Caco-2 (cell line): ENCODE results near the gene LITAF. TPM values are rescaled to one million over a fixed set of nuclear protein-coding genes. Genes with fewer than 3 reads are reported as not detected.
A peak's percentile ranks its signal among the peaks of the same experiment; 100 is the strongest.

ENCODE experiments used
- BruUV-seq: library from RNA; stranded (reverse); fragments of 400-500 nt; replicated peaks from 2 replicates; lab custom pipeline; 2021; lab: Mats Ljungman, UMichigan
- CTCF ChIA-PET: fragments of 300-600 bp; sonication (Branson Sonifier 250); formaldehyde crosslinking; loops from one replicate; lab custom pipeline; 2022; ENCODE audit warnings: antibody characterized with exemption; lab: Charles Lee
- POLR2A ChIA-PET: fragments of 300-600 bp; sonication (Branson Sonifier 250); formaldehyde crosslinking; loops from one replicate; lab custom pipeline; 2022; ENCODE audit warnings: antibody characterized with exemption; lab: Charles Lee
- DNase-seq, 2 experiments: peaks; one replicate each; pipeline versions ENCODE4 v3.0.0 to v3.0.0-alpha.2; 2020 to 2022
- H3K27me3 ChIP-seq: replicated peaks from 2 replicates; pipeline ENCODE4 v1.6.0; 2011; ENCODE audit warnings: low read length; ENCODE audit not compliant: control insufficient read depth, insufficient read depth
- H3K36me3 ChIP-seq: 2 replicates; pipeline ENCODE4 v1.5.1; 2011; ENCODE audit warnings: low read length; ENCODE audit not compliant: control insufficient read depth, insufficient read depth
- H3K4me1 ChIP-seq: fragments of 250-450 bp; sonication (Bioruptor Pico); 2 replicates; pipeline ENCODE4 v1.5.1; 2020; ENCODE audit warnings: mild to moderate bottlenecking
- H3K4me3 ChIP-seq: 2 replicates; pipeline ENCODE4 v1.5.1; 2011; ENCODE audit warnings: low read depth, mild to moderate bottlenecking, control low read depth, low read length
- H3K9me3 ChIP-seq: fragments of 250-450 bp; sonication (Bioruptor Pico); 2 replicates; pipeline ENCODE4 v1.5.1; 2020; ENCODE audit warnings: mild to moderate bottlenecking, moderate library complexity
- H3K27ac Mint-ChIP-seq: one replicate; pipeline ENCODE4 v1.8.0; 2022; ENCODE audit warnings: mixed read lengths; ENCODE audit not compliant: unreplicated experiment
- H3K27me3 Mint-ChIP-seq: one replicate; pipeline ENCODE4 v1.8.0; 2022; ENCODE audit warnings: mixed read lengths; ENCODE audit not compliant: insufficient read depth, unreplicated experiment
- H3K36me3 Mint-ChIP-seq: one replicate; pipeline ENCODE4 v1.8.0; 2022; ENCODE audit warnings: mild to moderate bottlenecking, mixed read lengths; ENCODE audit not compliant: insufficient read depth, unreplicated experiment
- H3K4me1 Mint-ChIP-seq: one replicate; pipeline ENCODE4 v1.8.0; 2022; ENCODE audit warnings: low read depth, mixed read lengths; ENCODE audit not compliant: unreplicated experiment
- H3K4me3 Mint-ChIP-seq: one replicate; pipeline ENCODE4 v1.8.0; 2022; ENCODE audit warnings: mild to moderate bottlenecking, moderate library complexity, mixed read lengths; ENCODE audit not compliant: unreplicated experiment
- H3K9me3 Mint-ChIP-seq: one replicate; pipeline ENCODE4 v1.8.0; 2022; ENCODE audit warnings: mixed read lengths; ENCODE audit not compliant: unreplicated experiment
- CTCF ChIP-seq, 2 experiments: fragments of 200-600 bp in 1 of 2; IDR thresholded peaks; 1 replicate in 1 of 2; 2 replicates in 1 of 2; pipeline versions ENCODE4 v1.5.1 to v1.8.0; 2011 to 2022; ENCODE audit warnings: antibody characterized with exemption in 1 of 2, control low read depth in 1 of 2, inconsistent platforms in 1 of 2, low read depth in 1 of 2, low read length in 1 of 2, mild to moderate bottlenecking in 1 of 2, moderate library complexity in 1 of 2; ENCODE audit not compliant: insufficient read depth in 1 of 2, severe bottlenecking in 1 of 2, unreplicated experiment in 1 of 2
- intact Hi-C: fragments of 100-400 bp; cut with micrococcal nuclease; formaldehyde crosslinking; loops from one replicate; pipeline ENCODE4 v1.10.0; 2022; ENCODE audit not compliant: unreplicated experiment
- total RNA-seq: library from RNA; stranded (reverse); gene quantifications from 2 replicates; pipeline ENCODE4 v1.2.3, GENCODE V29; 2022

LITAF gene
- total RNA-seq, 1 experiment from 2014 or later, result 60.9 TPM

GRCh38 chr16:11551842-11552241 is 34.9 kb downstream of the LITAF start:
- peaks cover 9% of the 10 kb centered on the region for H3K9me3 ChIP-seq
- no peak overlapping the region for H3K4me3 ChIP-seq
- Mint-ChIP-seq H3K36me3 (peaks cover 33% of the 10 kb centered on the region), H3K4me1 (no peaks in the 10 kb centered on the region), H3K9me3 (peaks cover 4% of the 10 kb centered on the region), H3K27ac (no peak overlapping the region), H3K27me3 (no peaks in the 10 kb centered on the region), H3K4me3 (no peak overlapping the region)
- ChIA-PET POLR2A (no interaction called here), CTCF (no interaction called here)
- no TSS peak for BruUV-seq
- intact Hi-C loops, result no loop called here
- H3K27me3 ChIP-seq, result no peaks in the 10 kb centered on the region
- DNase-seq, result no peak
- TF ChIP-seq CTCF (IDR thresholded peaks at IDR 0.05; ENCODE audit: insufficient read depth in 1 of 2, low read depth in 1 of 2, low read length in 1 of 2, severe bottlenecking in 1 of 2, unreplicated experiment in 1 of 2), result no peak
- no peaks in the 10 kb centered on the region for H3K4me1 ChIP-seq
- no peaks in the 10 kb centered on the region; the same call in 1 of the 2 replicates for H3K36me3 ChIP-seq

- TF ChIP-seq CTCF (IDR thresholded peaks at IDR 0.05; ENCODE audit: insufficient read depth in 1 of 2, low read depth in 1 of 2, low read length in 1 of 2, severe bottlenecking in 1 of 2, unreplicated experiment in 1 of 2), result no peak
- Histone ChIP-seq H3K9me3 (peaks cover 2% of the 10 kb centered on the region), H3K36me3 (no peaks in the 10 kb centered on the region; the same call in 1 of the 2 replicates), H3K27me3 (no peaks in the 10 kb centered on the region), H3K4me3 (no peak overlapping the region), H3K4me1 (no peaks in the 10 kb centered on the region)
- Mint-ChIP-seq H3K27me3 (no peaks in the 10 kb centered on the region), H3K9me3 (no peaks in the 10 kb centered on the region), H3K4me1 (no peaks in the 10 kb centered on the region), H3K36me3 (peaks cover 24% of the 10 kb centered on the region), H3K27ac (no peak overlapping the region), H3K4me3 (no peak overlapping the region)
- CTCF ChIA-PET, result interaction anchor here (1.1 kb wide), 1 partner anchor 19 kb away, joined by 3 read pairs; no protein-coding TSS in a partner anchor
- intact Hi-C loops, result no loop called here
- POLR2A ChIA-PET, result no interaction called here
- no TSS peak for BruUV-seq
- DNase-seq, result peak in 1 of 2 experiments; percentile 4
Observed at GRCh38 chr16:11550791-11551498, 35.8 kb downstream of the LITAF start.

- H3K9me3 Mint-ChIP-seq, result no peaks in the 10 kb centered on the region
- no peak overlapping the region for H3K27ac Mint-ChIP-seq
- Histone ChIP-seq H3K36me3 (no peaks in the 10 kb centered on the region; the same call in 1 of the 2 replicates), H3K4me3 (no peak overlapping the region), H3K9me3 (no peaks in the 10 kb centered on the region), H3K4me1 (no peaks in the 10 kb centered on the region), H3K27me3 (no peaks in the 10 kb centered on the region)
- H3K27me3 Mint-ChIP-seq, result no peaks in the 10 kb centered on the region
- no peaks in the 10 kb centered on the region for H3K4me1 Mint-ChIP-seq
- CTCF ChIA-PET, result no interaction called here
- H3K4me3 Mint-ChIP-seq, result no peak overlapping the region
- POLR2A ChIA-PET, result no interaction called here
- no peak for DNase-seq
- BruUV-seq, result no TSS peak
- no peak for TF ChIP-seq CTCF (IDR thresholded peaks at IDR 0.05; ENCODE audit: insufficient read depth in 1 of 2, low read depth in 1 of 2, low read length in 1 of 2, severe bottlenecking in 1 of 2, unreplicated experiment in 1 of 2)
- intact Hi-C loops, result no loop called here
- H3K36me3 Mint-ChIP-seq, result peaks cover 26% of the 10 kb centered on the region
Observed at GRCh38 chr16:11547118-11547916, 39.4 kb downstream of the LITAF start.
